IPS-15b (cell line): Measurements from ENCODE around the gene SIT1.
"Not testable (repeated sequence)": the region's sequence is repeated elsewhere in the genome, so short reads cannot be mapped to it uniquely, and the experiment has no call there.

ENCODE experiments used
- H3K27me3 ChIP-seq: one replicate; pipeline ENCODE4 v1.6.1; 2013; ENCODE audit warnings: low read length; ENCODE audit not compliant: control insufficient read depth, insufficient read depth
- H3K36me3 ChIP-seq: one replicate; pipeline ENCODE4 v1.6.1; 2013; ENCODE audit warnings: low read length; ENCODE audit not compliant: control insufficient read depth, insufficient read depth
- H3K4me1 ChIP-seq: one replicate; pipeline ENCODE4 v1.6.1; 2013; ENCODE audit warnings: mild to moderate bottlenecking, low read length; ENCODE audit not compliant: control insufficient read depth, insufficient read depth
- H3K4me3 ChIP-seq: one replicate; pipeline ENCODE4 v1.5.1; 2013; ENCODE audit warnings: low read depth, low read length
- H3K9ac ChIP-seq: one replicate; pipeline ENCODE4 v1.6.1; 2013; ENCODE audit warnings: low read depth, mild to moderate bottlenecking, low read length
- H3K9me3 ChIP-seq: one replicate; pipeline ENCODE4 v1.6.1; 2013; ENCODE audit warnings: mild to moderate bottlenecking, low read length; ENCODE audit not compliant: control insufficient read depth, insufficient read depth

Gene SIT1

DNA sequence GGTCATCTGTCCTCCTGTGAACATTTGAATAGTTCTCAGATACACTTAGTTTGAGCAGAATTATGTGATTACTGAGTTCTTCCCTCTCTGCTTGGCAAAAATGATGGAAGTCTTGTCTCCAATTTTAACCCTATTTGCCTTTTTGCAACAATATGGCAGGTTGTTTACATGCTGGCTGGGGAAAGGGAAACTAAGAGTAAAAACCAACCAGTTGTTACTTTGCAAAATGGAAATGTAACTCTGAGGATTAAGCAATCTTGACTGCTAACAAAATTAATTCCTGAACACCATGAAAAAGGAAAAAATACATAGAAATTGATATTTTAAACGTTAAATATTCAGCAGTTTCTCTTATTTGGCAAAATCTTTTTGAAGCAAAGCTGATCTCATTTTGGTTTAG is 11.1 kb downstream of the SIT1 start:
- Histone ChIP-seq H3K36me3 (no peaks in the 10 kb centered on the region), H3K4me1 (no peaks in the 10 kb centered on the region), H3K9ac (no peak overlapping the region)

DNA sequence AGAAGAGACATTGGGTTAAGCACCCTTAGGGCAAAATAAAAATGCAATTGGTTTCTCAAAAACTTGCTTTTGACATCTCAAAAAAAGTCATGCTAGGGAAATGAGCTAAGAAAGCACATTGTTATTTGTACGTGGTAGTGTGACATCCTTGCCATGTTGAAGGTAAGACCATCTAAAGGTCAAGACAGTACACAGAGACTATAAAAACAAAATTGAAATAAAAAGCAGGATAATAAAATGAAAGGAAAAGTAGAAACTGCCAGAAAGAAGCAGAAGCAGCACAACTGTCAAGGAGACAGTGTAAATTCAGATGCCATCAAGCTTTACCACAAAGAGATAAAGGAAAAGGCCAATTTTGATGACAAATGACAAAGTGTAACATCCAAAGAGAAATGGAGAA is 11.5 kb downstream of the SIT1 start:
- H3K4me1 ChIP-seq, H3K27me3 ChIP-seq, H3K4me3 ChIP-seq, H3K36me3 ChIP-seq, H3K9me3 ChIP-seq, H3K9ac ChIP-seq: not testable (repeated sequence)

More for the DNA sequence above, 11.1 kb downstream of the SIT1 start:
- Histone ChIP-seq H3K4me3 (no peak overlapping the region), H3K27me3 (no peaks in the 10 kb centered on the region), H3K9me3 (no peaks in the 10 kb centered on the region)

DNA sequence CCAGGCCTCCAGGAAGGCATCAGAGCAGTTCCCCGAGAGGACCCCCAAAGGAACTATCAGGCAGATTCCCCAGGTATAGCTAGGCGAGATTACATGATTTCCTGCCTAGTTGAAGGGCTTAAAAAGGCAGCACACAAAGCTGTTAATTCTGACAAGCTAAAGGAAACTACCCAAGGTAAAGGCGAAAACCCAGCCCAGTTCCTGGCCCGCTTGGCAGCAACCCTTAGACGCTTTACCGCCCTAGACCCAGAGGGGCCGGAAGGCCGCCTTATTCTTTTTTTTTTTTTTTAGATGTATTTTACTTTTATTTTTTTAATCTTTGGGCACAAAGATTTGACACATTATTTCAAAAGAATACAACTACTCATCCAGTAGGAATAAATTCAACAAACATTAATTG is 12.0 kb downstream of the SIT1 start:
- not testable (repeated sequence) for H3K4me3 ChIP-seq, H3K27me3 ChIP-seq, H3K9me3 ChIP-seq, H3K36me3 ChIP-seq, H3K4me1 ChIP-seq, H3K9ac ChIP-seq

GRCh38 chr9:35637427-35637955 is 13.2 kb downstream of the SIT1 start:
- not testable (repeated sequence) for H3K4me3 ChIP-seq, H3K4me1 ChIP-seq, H3K27me3 ChIP-seq, H3K9ac ChIP-seq, H3K9me3 ChIP-seq, H3K36me3 ChIP-seq

GRCh38 chr9:35636877-35637246 is 13.9 kb downstream of the SIT1 start:
- not testable (repeated sequence) for H3K9ac ChIP-seq, H3K36me3 ChIP-seq, H3K4me3 ChIP-seq, H3K9me3 ChIP-seq, H3K27me3 ChIP-seq, H3K4me1 ChIP-seq

GRCh38 chr9:35636135-35636876 is 14.4 kb downstream of the SIT1 start:
- Histone ChIP-seq H3K36me3 (no peaks in the 10 kb centered on the region), H3K4me1 (no peaks in the 10 kb centered on the region), H3K27me3 (no peaks in the 10 kb centered on the region), H3K9ac (no peak overlapping the region), H3K4me3 (no peak overlapping the region), H3K9me3 (no peaks in the 10 kb centered on the region)

DNA sequence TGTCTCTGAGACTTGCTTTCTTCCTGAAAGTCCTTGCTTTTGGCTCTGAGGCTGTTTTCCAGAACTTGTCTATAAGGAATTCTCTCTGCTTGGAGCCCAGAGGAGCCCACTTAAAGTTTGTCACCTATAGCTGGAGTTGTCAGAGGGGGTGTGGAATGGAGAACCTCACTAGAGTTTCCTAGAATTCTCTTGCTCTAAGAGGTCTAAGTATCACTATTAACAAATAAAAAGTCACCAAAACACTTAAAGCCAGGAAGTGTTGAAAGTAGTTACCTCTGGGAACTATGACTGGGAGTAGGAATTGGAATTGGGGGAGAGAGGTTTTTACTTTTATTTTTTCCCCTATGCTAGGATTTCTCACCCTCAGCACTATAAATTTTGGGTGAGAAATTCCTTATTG is 15.0 kb downstream of the SIT1 start:
- Histone ChIP-seq H3K9me3 (no peaks in the 10 kb centered on the region), H3K9ac (no peak overlapping the region), H3K36me3 (no peaks in the 10 kb centered on the region), H3K4me3 (no peak overlapping the region), H3K4me1 (no peaks in the 10 kb centered on the region), H3K27me3 (no peaks in the 10 kb centered on the region)

- no peak overlapping the region for H3K9ac ChIP-seq
- no peak overlapping the region for H3K4me3 ChIP-seq
- H3K9me3 ChIP-seq = no peaks in the 10 kb centered on the region
- no peaks in the 10 kb centered on the region for H3K36me3 ChIP-seq
- no peaks in the 10 kb centered on the region for H3K4me1 ChIP-seq
- no peaks in the 10 kb centered on the region for H3K27me3 ChIP-seq
Observed at GRCh38 chr9:35629597-35629996, 21.1 kb downstream of the SIT1 start.

DNA sequence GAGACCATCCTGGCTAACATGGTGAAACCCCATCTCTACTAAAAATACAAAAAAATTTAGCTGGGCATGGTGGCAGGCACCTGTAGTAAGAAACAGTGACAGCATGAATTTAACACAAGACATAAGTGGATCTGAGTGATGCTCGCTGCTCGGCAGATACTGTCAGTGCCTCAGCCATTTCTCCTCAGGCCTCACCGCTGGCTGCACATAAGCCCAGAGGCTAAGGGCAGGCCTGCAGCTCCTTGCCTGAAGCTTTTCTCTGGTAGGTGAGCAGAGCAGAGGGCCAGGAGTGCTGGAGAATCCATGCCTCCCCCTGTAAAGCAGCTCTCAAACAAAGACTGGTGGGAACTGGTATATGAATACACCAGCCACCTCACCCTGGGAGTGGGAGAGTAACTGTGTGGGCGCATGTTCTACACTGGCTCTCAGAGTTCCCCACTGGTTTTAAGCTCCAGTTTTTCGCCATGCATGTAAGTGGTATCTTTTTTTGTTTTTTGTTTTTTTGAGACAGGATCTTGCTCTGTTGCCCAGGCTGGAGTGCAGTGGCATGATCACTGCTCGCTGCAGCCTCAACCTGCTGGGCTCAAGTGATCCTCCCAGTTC is 22.2 kb downstream of the SIT1 start:
- Histone ChIP-seq H3K4me3 (no peak overlapping the region), H3K9me3 (no peaks in the 10 kb centered on the region), H3K9ac (no peak overlapping the region), H3K36me3 (no peaks in the 10 kb centered on the region), H3K4me1 (no peaks in the 10 kb centered on the region), H3K27me3 (no peaks in the 10 kb centered on the region)

DNA sequence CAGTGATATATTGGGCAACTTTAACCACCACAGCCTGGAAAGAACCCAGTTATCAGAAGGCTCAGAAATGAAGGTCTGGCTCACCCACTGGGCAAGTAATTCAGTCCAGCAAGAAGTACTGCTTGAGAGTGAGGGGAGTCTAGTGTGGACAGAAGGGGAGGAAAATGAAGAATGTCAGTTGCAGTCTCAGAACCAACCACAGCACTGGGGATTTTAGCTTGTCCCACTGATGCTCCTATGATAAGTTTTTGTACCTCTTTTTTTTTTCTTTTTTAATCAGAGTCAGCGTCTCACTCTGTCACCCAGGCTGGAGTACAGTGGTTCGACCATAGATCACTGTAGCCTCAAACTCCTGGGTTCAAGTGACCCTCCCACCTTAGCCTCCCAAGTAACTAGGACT is 23.2 kb downstream of the SIT1 start:
- Histone ChIP-seq H3K9ac (no peak overlapping the region), H3K4me3 (no peak overlapping the region), H3K36me3 (no peaks in the 10 kb centered on the region), H3K9me3 (no peaks in the 10 kb centered on the region), H3K27me3 (no peaks in the 10 kb centered on the region), H3K4me1 (no peaks in the 10 kb centered on the region)

GRCh38 chr9:35619800-35620158 is 31.0 kb downstream of the SIT1 start:
- no peaks in the 10 kb centered on the region for H3K36me3 ChIP-seq
- H3K4me3 ChIP-seq = no peak overlapping the region
- H3K9ac ChIP-seq = no peak overlapping the region
- no peaks in the 10 kb centered on the region for H3K4me1 ChIP-seq
- no peaks in the 10 kb centered on the region for H3K9me3 ChIP-seq
- peaks cover 34% of the 10 kb centered on the region for H3K27me3 ChIP-seq
